Muscle layer of colon (tissue), 2 donors: ENCODE measurements around the gene PARP3.

Source experiments
- H3K27ac ChIP-seq: one replicate; pipeline ENCODE4 v1.7.0; 2013; ENCODE audit warnings: low read depth, mild to moderate bottlenecking, low read length, moderate library complexity
- H3K27me3 ChIP-seq, 2 donors: one replicate each; pipeline ENCODE4 v1.7.0; 2013; ENCODE audit warnings: low read length in 2 of 2, mild to moderate bottlenecking in 2 of 2; ENCODE audit not compliant: insufficient read depth in 2 of 2, control insufficient read depth in 1 of 2
- H3K36me3 ChIP-seq: one replicate; pipeline ENCODE4 v1.7.0; 2013; ENCODE audit warnings: mild to moderate bottlenecking, low read length; ENCODE audit not compliant: insufficient read depth
- H3K4me1 ChIP-seq: one replicate; pipeline ENCODE4 v1.7.0; 2013; ENCODE audit warnings: mild to moderate bottlenecking, low read length; ENCODE audit not compliant: insufficient read depth
- H3K4me3 ChIP-seq, 2 donors: one replicate each; pipeline ENCODE4 v1.7.0; 2013; ENCODE audit warnings: low read length in 2 of 2, low read depth in 1 of 2, mild to moderate bottlenecking in 1 of 2, moderate library complexity in 1 of 2
- H3K9ac ChIP-seq: one replicate; pipeline ENCODE4 v1.7.0; 2013; ENCODE audit warnings: low read length
- H3K9me3 ChIP-seq: one replicate; pipeline ENCODE4 v1.7.0; 2013; ENCODE audit warnings: mild to moderate bottlenecking, low read length
- donor health status: abdominal sarcoma.
- donor health status: Adenocarcinoma of cecum.

The PARP3 gene

GRCh38 chr3:51971350-51971749 is 29.2 kb downstream of the PARP3 start:
- Histone ChIP-seq H3K9ac (no peak overlapping the region), H3K27me3 (no peaks in the 10 kb centered on the region), H3K9me3 (no peaks in the 10 kb centered on the region), H3K4me1 (peaks cover 22% of the 10 kb centered on the region), H3K4me3 (no peak overlapping the region), H3K36me3 (peaks cover 8% of the 10 kb centered on the region), H3K27ac (no peak overlapping the region)

- Histone ChIP-seq H3K4me1 (peaks cover 13% of the 10 kb centered on the region), H3K9ac (peak overlapping the region; percentile 61), H3K9me3 (no peaks in the 10 kb centered on the region), H3K36me3 (peaks cover 8% of the 10 kb centered on the region), H3K27me3 (no peaks in the 10 kb centered on the region), H3K27ac (peak overlapping the region; percentile 78), H3K4me3 (peak overlapping the region; percentile 63 to 79)
Observed at GRCh38 chr3:51974277-51974962, 32.3 kb downstream of the PARP3 start.

- Histone ChIP-seq H3K4me1 (peaks cover 13% of the 10 kb centered on the region), H3K36me3 (peaks cover 8% of the 10 kb centered on the region), H3K27ac (peak within 1 kb of the TSS; percentile 78), H3K27me3 (no peaks in the 10 kb centered on the region), H3K4me3 (peak within 1 kb of the TSS; percentile 63 to 79), H3K9ac (peak within 1 kb of the TSS; percentile 61), H3K9me3 (no peaks in the 10 kb centered on the region)
Observed at GRCh38 chr3:51974963-51975851, 33.0 kb downstream of the PARP3 start, which contains the start of gene ABHD14A. Gene ABHD14A, plus strand, starts transcription at chr3:51975064. Its CDS starts 72 bp downstream, at chr3:51975136.

GRCh38 chr3:51975852-51976549 is 33.8 kb downstream of the PARP3 start:
- Histone ChIP-seq H3K9me3 (no peaks in the 10 kb centered on the region), H3K27me3 (no peaks in the 10 kb centered on the region), H3K4me3 (peak overlapping the region; percentile 63 to 79), H3K9ac (no peak overlapping the region), H3K4me1 (peaks cover 13% of the 10 kb centered on the region), H3K27ac (peak overlapping the region; percentile 78), H3K36me3 (peaks cover 11% of the 10 kb centered on the region)

GRCh38 chr3:51977446-51978142 is 35.4 kb downstream of the PARP3 start:
- H3K36me3 ChIP-seq, result peaks cover 5% of the 10 kb centered on the region
- H3K9me3 ChIP-seq, result no peaks in the 10 kb centered on the region
- peaks cover 20% of the 10 kb centered on the region for H3K4me1 ChIP-seq
- H3K4me3 ChIP-seq, result no peak overlapping the region
- no peaks in the 10 kb centered on the region for H3K27me3 ChIP-seq
- no peak overlapping the region for H3K9ac ChIP-seq
- no peak overlapping the region for H3K27ac ChIP-seq

- H3K9me3 ChIP-seq, result no peaks in the 10 kb centered on the region
- H3K4me1 ChIP-seq, result peaks cover 23% of the 10 kb centered on the region
- no peak overlapping the region for H3K9ac ChIP-seq
- no peaks in the 10 kb centered on the region for H3K27me3 ChIP-seq
- H3K27ac ChIP-seq, result no peak overlapping the region
- peaks cover 5% of the 10 kb centered on the region for H3K36me3 ChIP-seq
- H3K4me3 ChIP-seq, result no peak overlapping the region
Observed at GRCh38 chr3:51978143-51978502, 36.0 kb downstream of the PARP3 start.

GRCh38 chr3:51980253-51980652 is 38.1 kb downstream of the PARP3 start:
- H3K27ac ChIP-seq, result no peak overlapping the region
- no peak overlapping the region for H3K9ac ChIP-seq
- no peaks in the 10 kb centered on the region for H3K27me3 ChIP-seq
- peaks cover 5% of the 10 kb centered on the region for H3K36me3 ChIP-seq
- H3K4me1 ChIP-seq, result peaks cover 25% of the 10 kb centered on the region
- H3K9me3 ChIP-seq, result no peaks in the 10 kb centered on the region
- H3K4me3 ChIP-seq, result no peak overlapping the region

- peak overlapping the region; percentile 70 for H3K9ac ChIP-seq
- peak overlapping the region; percentile 89 for H3K27ac ChIP-seq
- peak overlapping the region; percentile 47 to 92 for H3K4me3 ChIP-seq
- H3K4me1 ChIP-seq, result peaks cover 20% of the 10 kb centered on the region
- H3K9me3 ChIP-seq, result no peaks in the 10 kb centered on the region
- H3K27me3 ChIP-seq, result no peaks in the 10 kb centered on the region
- H3K36me3 ChIP-seq, result peaks cover 5% of the 10 kb centered on the region
Observed at GRCh38 chr3:51982352-51982837, 40.2 kb downstream of the PARP3 start.

GRCh38 chr3:51982838-51983577 is 40.8 kb downstream of the PARP3 start, which contains the start of gene ACY1:
Gene ACY1, plus strand, starts transcription at chr3:51983535. Its CDS starts 530 bp downstream, at chr3:51984065.
- H3K27me3 ChIP-seq, result no peaks in the 10 kb centered on the region
- peak within 1 kb of the TSS; percentile 47 to 92 for H3K4me3 ChIP-seq
- peaks cover 5% of the 10 kb centered on the region for H3K36me3 ChIP-seq
- no peaks in the 10 kb centered on the region for H3K9me3 ChIP-seq
- peak within 1 kb of the TSS; percentile 70 for H3K9ac ChIP-seq
- peaks cover 20% of the 10 kb centered on the region for H3K4me1 ChIP-seq
- peak within 1 kb of the TSS; percentile 89 for H3K27ac ChIP-seq

GRCh38 chr3:51983578-51984268 is 41.6 kb downstream of the PARP3 start:
- H3K27ac ChIP-seq, result peak overlapping the region; percentile 89
- peaks cover 5% of the 10 kb centered on the region for H3K36me3 ChIP-seq
- no peaks in the 10 kb centered on the region for H3K27me3 ChIP-seq
- H3K9ac ChIP-seq, result peak overlapping the region; percentile 70
- H3K4me1 ChIP-seq, result peaks cover 20% of the 10 kb centered on the region
- H3K4me3 ChIP-seq, result peak overlapping the region; percentile 47 to 92
- no peaks in the 10 kb centered on the region for H3K9me3 ChIP-seq
